ENCODE measurements around the gene MIAT.

- TF ChIP-seq, protein P1, sequence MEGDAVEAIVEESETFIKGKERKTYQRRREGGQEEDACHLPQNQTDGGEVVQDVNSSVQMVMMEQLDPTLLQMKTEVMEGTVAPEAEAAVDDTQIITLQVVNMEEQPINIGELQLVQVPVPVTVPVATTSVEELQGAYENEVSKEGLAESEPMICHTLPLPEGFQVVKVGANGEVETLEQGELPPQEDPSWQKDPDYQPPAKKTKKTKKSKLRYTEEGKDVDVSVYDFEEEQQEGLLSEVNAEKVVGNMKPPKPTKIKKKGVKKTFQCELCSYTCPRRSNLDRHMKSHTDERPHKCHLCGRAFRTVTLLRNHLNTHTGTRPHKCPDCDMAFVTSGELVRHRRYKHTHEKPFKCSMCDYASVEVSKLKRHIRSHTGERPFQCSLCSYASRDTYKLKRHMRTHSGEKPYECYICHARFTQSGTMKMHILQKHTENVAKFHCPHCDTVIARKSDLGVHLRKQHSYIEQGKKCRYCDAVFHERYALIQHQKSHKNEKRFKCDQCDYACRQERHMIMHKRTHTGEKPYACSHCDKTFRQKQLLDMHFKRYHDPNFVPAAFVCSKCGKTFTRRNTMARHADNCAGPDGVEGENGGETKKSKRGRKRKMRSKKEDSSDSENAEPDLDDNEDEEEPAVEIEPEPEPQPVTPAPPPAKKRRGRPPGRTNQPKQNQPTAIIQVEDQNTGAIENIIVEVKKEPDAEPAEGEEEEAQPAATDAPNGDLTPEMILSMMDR (IDR thresholded peaks at IDR 0.05) = no peak
- TF ChIP-seq POLR2A (IDR thresholded peaks at IDR 0.05) = no peak
Measured at GRCh38 chr22:26718905-26719304, 61.5 kb downstream of the MIAT start.

Data from adrenal gland (tissue), 5 donors.